DMS 273 treated with DMSO at 0.1 percent for 48 hours (cell line): ENCODE measurements around the gene PTPRT.
"Not testable (repeated sequence)": the region's sequence is repeated elsewhere in the genome, so short reads cannot be mapped to it uniquely, and the experiment has no call there.

Experiments used
- DNase-seq: peaks from one replicate; lab custom pipeline; 2025; lab: John Stamatoyannopoulos, UW

Gene PTPRT

DNA sequence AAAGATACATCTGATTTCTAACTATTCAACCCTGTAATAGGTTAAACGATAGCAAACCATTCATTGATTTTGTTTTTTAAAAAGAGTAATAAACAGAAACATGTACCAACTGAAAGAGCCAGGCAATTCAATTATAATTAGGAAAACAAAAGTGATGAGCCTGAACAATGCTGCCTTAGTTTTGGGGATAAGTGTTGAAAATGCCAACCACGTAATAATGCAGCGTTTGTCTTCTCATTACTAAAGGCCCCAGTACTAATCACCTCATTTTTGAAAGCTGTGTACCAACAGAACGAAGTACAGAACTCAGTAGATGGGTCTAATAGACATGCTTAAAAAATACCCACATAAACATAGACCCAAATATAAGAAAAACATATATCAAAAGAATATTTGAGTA is 907.9 kb downstream of the PTPRT start:
- DNase-seq, result no peak

GRCh38 chr20:42276718-42277602 is 912.7 kb downstream of the PTPRT start:
- DNase-seq, result no peak

DNA sequence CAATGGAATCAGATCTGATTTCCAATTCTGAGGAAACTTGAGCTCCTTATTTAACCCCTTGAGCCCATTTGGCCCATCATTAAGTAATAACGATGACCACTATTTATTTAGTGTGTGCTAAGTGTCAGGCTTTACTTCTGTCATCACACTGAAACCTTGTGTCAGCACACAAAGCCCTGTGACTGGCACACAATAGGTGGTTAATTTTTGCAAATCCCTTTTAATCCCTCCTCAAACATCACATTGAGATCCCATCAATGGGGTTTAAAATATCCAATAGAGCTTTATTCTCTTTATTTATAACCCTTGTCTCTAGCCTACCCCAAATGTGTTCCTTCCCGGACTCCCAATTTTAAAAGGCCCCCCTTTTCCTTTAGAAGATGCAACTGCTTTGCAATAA is 914.7 kb downstream of the PTPRT start:
- no peak for DNase-seq

DNA sequence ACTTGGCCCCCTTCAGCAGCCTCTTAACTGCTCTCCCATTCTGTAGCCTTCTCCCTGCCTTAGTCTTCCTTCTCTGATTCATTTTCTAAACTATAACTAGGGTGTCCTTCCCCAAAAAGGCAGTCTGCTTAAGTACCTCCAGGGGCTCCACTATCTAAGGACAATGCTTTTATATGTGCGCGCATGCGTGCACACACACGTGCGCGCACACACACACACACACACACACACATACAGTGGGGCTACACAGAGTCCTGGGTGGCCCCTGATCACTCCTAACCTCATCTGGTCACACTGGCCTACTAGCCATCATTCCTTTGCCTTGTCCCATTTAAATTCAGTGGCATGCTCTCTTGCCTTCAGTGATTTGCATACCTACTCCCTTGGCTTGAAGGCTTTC is 917.2 kb downstream of the PTPRT start:
- no peak for DNase-seq

DNA sequence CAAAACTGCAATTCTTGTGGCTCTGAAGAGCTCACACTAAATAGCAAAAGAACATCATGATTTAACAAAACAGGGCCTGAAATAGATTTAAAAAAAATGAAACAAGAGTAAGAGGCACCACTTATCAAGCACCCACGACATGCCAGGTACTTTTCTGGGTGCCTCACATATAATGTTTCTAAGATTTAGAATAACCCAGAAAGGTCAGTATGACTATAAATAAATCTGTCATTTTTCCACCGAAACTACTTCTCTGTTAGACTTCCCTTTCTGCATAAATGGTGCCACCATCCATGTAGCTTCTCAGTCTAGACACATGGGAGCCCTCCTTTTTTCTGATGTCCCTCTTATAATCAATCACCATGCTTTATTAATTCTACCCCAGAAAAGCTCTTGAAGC is 919.2 kb downstream of the PTPRT start:
- DNase-seq, result no peak

GRCh38 chr20:42267793-42268384 is 921.8 kb downstream of the PTPRT start:
- no peak for DNase-seq

GRCh38 chr20:42261766-42262270 is 927.9 kb downstream of the PTPRT start:
- DNase-seq, result no peak

DNA sequence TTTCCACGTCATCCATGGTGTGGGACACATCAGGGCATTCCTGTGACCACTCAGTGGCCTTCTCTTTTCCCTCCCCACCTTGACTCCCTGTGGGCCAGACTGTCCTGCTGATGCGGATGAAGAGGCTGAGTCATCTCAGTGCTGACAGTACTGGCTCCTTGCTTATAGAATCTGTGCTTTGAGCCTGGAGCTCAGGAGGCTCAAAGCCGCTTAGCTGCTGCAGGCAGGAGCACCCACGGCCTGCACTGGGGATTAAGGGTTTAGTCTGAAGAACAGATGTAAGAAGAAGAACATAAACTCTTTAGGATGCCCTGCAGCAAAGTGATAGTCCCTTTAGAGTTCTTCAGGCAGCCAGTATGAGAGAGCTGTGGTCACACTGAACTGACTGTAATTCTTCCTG is 929.5 kb downstream of the PTPRT start:
- DNase-seq, result no peak

- DNase-seq, result no peak
These were observed 930.3 kb downstream of the PTPRT start for GRCh38 chr20:42259389-42259788.

- DNase-seq, result no peak
These were observed 931.0 kb downstream of the PTPRT start for GRCh38 chr20:42258564-42259302.

- DNase-seq, result no peak
These were observed 933.9 kb downstream of the PTPRT start for GRCh38 chr20:42255821-42256220.

DNA sequence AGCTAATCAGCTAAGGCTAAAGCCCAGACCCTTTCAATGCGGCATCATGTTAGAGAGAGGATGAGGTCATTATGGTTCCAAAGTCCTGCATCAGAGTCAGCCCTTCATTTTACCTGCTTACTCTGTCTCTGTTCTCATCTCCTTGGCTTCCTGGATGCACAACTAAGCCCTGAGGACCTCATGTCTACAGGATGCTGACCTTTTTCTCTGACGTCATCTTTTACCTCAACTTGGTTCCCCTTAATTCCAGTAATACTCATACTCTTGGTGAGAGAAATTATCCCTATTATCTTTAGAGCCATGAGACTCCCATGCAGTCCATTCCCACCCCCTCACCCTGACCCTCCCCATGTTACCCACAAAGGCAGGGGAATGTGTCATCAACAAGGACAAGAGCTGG is 935.0 kb downstream of the PTPRT start:
- DNase-seq, result no peak

DNA sequence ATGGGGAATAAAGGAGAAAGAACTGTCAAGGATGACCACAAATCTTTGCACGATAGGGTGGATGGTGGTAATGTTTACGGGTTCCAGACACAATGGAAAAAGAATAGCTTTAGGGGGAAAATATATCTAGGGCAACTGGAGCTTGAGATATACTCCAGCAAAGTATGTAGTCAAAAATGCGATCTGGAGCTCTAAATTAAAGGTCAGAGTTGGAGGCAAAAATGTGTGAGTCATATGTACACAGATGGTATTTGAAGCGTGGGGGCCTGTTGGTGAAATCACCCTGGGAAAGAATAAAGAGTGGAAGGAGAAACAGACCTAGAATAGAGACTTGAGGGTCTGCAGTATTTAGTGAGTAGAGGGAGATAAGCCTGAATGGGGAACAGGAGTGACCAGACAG is 937.6 kb downstream of the PTPRT start:
- DNase-seq, result no peak

DNA sequence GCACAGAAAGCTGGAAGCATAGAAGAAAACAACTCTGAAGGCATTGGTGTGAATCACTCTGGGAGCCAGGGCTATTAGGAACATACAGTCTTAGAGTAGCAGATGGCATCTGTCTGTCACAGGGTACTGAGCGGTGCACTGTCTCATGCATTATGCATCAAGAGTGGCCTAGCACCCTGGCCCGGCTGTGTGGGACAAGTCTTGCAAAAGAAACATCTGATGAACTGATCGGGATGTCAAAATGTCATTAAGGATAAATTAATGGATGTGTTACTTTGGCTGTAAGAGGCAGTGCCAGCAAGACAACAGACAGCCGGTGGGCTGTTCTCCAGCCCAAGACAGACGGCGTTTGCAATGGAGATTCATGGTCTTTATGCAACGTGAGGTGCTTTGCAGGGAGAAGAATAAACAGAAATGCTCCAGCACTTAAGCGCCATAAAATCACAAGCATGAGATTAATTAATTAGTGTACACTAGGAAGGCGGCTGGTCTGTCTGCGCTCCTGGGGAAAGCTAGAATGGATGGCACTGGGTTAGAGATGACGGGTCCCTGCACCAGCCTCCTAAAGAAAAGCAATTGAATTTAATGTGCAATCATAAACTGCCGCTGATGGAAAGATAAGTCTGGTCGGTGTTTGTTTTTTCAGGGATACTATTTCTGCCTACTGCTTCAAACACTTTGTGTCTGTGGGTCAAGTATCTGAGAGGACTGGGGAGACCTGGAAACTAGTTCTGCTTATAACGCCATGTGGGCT is 970.9 kb downstream of the PTPRT start:
- DNase-seq, result peak; percentile 61

- no peak for DNase-seq
These were observed 975.6 kb downstream of the PTPRT start for GRCh38 chr20:42214074-42214473.

DNA sequence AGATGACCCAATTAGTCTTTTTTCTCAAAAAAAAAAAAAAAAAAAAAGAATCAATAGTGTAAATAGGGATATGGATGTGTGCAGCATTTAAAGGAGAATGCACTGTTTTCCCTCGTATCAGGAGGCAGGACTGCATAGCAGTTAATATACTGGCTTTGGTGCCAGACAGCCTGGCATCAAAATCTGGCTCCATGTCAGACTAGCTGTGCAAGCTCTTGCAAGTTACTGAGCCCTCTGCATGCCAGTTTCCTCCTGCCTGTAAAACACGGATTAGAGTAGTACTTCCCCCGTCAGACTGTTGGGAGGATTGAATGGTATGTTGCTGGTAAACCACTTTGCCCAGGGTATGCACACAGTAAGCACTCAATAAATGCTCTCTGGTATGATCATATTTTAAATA is 977.3 kb downstream of the PTPRT start:
- DNase-seq, result no peak

DNA sequence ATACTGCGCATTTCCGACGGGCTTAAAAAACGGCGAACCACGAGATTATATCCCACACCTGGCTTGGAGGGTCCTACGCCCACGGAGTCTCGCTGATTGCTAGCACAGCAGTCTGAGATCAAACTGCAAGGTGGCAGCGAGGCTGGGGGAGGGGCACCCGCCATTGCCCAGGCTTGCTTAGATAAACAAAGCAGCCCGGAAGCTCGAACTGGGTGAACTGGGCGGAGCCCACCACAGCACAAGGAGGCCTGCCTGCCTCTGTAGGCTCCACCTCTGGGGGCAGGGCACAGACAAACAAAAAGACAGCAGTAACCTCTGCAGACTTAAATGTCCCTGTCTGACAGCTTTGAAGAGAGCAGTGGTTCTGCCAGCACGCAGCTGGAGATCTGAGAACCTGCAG is 983.1 kb downstream of the PTPRT start:
- not testable (repeated sequence) for DNase-seq

DNA sequence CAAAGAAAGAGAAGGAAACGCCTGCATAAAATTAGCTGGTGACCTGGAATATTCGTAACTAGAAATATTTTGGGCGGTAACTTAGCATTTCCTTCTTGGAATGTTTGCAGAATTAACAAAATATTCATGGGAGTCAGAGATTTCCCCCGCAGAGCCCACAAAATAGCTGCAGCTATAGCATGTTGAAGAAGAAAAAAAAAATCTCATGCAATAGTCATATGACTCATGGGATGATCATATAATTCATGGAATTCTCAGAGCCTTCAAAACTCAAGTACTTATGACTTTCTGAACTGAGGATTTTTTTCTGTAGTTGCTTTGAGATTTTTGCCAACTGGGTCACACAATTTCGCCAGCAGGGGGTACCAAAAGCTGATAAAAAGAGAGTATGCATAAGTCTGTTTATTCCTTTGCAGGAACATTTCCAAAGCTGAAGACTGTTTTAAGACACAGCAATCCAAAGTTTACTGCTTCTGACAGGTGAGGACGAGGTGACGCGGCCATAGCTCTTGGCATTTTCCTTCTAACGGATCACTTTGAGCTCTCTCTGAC is 985.5 kb downstream of the PTPRT start:
- DNase-seq, result no peak

DNA sequence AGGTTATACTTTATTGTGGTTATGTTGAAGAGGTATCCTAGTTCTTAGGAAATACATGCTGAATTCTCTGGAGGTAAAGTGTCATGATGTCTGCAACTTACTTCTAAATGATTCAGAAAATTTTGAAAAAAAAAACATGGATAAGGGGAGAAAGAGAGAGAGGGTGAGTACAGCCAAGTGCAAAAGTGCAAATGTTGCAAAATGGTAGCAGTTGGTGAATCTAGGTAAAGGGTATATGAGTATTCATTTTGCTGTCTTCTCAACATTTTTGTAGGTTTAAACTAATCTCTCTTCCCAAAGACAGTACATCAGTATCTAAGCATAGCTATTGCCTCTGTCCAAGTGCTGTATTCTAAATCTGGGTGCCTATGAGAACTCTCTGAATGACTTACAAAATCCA is 992.1 kb downstream of the PTPRT start:
- no peak for DNase-seq

GRCh38 chr20:42193119-42193518 is 996.6 kb downstream of the PTPRT start:
- no peak for DNase-seq

DNA sequence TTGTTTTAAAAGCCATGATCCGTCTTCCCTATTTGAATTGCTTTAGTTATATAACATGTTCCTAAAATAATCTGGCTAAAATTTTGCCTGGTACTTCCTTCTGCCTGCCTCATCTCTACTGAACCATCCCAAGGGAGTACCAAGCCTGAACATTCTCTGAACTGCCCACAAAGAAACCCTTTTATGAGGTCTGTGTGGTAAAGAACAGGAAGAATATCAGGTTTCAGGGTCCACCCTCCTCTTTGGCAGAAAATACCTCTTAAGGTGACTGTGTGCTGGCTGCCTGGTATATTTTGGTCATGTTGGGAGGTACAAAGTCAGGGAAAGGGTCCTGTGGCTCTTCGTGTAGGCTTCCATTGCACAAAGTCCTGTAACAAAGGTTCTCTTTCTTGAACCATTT is 997.4 kb downstream of the PTPRT start:
- no peak for DNase-seq
